RWPE2 (cell line): Measurements from ENCODE around the gene MAST2.

ENCODE experiments used
- ATAC-seq: fragments of 200-7000 bp; cut with Tn5 transposase; 3 replicates; pipeline ENCODE4 v1.9.1; 2021; ENCODE audit warnings: low read depth
- DNase-seq: peaks from one replicate; pipeline ENCODE4 v3.0.0-alpha.2; 2020; ENCODE audit warnings: low spot score
- H3K27ac ChIP-seq: fragments of 450-650 bp; 2 replicates; pipeline ENCODE4 v1.5.1; 2017; ENCODE audit warnings: mild to moderate bottlenecking; ENCODE audit not compliant: poor library complexity, severe bottlenecking
- H3K27me3 ChIP-seq: fragments of 250-450 bp; sonication (Bioruptor Pico); 2 replicates; pipeline ENCODE4 v1.5.1; 2021; ENCODE audit warnings: mild to moderate bottlenecking, moderate library complexity; ENCODE audit not compliant: insufficient read depth, poor library complexity, severe bottlenecking
- H3K36me3 ChIP-seq: fragments of 250-450 bp; sonication (Bioruptor Pico); 2 replicates; pipeline ENCODE4 v1.5.1; 2020; ENCODE audit warnings: low read depth, mild to moderate bottlenecking, moderate library complexity
- H3K4me1 ChIP-seq: fragments of 250-450 bp; sonication (Bioruptor Pico); 2 replicates; pipeline ENCODE4 v1.5.1; 2021; ENCODE audit warnings: mild to moderate bottlenecking, moderate library complexity; ENCODE audit not compliant: insufficient read depth, poor library complexity, severe bottlenecking
- H3K4me3 ChIP-seq: fragments of 250-450 bp; sonication (Bioruptor Pico); 2 replicates; pipeline ENCODE4 v1.5.1; 2021; ENCODE audit warnings: mild to moderate bottlenecking, moderate library complexity; ENCODE audit not compliant: severe bottlenecking
- H3K9me3 ChIP-seq: fragments of 250-450 bp; sonication (Bioruptor Pico); 2 replicates; pipeline ENCODE4 v1.5.1; 2021; ENCODE audit warnings: mild to moderate bottlenecking, moderate library complexity; ENCODE audit not compliant: severe bottlenecking
- TF ChIP-seq, protein P1 (sequence below): fragments of 450-650 bp; IDR thresholded peaks from one replicate; pipeline ENCODE4 v1.5.1; 2017; ENCODE audit warnings: mild to moderate bottlenecking, moderate library complexity; ENCODE audit not compliant: poor library complexity, severe bottlenecking

Gene MAST2

DNA sequence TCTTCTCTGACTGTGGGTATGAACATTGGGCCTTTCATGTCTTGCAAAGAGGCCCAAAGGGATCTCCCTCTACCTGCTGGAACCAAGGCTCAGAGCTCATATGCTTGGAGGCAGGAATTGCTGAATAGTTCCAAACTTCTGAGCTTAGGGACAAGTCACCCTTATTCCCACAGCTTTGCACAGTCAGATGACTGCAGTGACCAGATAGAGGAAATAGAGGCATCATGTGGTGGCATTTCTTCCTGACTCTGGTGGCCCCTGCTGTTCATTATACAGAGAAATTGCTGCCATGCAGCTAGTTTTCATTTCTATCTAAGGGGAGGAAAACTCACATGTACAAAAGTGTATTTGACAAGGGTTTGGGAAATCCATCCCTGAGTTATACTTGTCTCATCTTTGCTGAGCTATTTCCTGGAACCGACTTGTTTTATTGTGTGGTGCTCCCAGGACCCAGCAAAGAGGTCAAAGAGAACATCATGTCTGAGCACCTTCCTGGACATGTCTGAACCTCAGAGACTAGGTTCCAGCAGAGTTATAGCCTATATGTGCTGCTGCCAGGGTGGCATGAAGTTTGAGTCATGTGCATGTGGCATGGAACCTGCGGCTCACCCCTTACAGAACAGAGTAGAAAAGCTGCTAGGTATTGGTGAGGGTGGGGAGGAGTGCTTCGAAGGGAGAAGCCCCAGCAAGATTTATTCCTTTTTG lies 197.8 kb downstream of the MAST2 start:
- TF ChIP-seq, protein P1, sequence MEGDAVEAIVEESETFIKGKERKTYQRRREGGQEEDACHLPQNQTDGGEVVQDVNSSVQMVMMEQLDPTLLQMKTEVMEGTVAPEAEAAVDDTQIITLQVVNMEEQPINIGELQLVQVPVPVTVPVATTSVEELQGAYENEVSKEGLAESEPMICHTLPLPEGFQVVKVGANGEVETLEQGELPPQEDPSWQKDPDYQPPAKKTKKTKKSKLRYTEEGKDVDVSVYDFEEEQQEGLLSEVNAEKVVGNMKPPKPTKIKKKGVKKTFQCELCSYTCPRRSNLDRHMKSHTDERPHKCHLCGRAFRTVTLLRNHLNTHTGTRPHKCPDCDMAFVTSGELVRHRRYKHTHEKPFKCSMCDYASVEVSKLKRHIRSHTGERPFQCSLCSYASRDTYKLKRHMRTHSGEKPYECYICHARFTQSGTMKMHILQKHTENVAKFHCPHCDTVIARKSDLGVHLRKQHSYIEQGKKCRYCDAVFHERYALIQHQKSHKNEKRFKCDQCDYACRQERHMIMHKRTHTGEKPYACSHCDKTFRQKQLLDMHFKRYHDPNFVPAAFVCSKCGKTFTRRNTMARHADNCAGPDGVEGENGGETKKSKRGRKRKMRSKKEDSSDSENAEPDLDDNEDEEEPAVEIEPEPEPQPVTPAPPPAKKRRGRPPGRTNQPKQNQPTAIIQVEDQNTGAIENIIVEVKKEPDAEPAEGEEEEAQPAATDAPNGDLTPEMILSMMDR: no peak
- DNase-seq: no peak
- Histone ChIP-seq H3K9me3 (no peaks in the 10 kb centered on the region), H3K4me1 (no peaks in the 10 kb centered on the region), H3K27me3 (no peaks in the 10 kb centered on the region), H3K27ac (no peak overlapping the region), H3K36me3 (peaks cover under 1% of the 10 kb centered on the region; the same call in 1 of the 2 replicates), H3K4me3 (no peak overlapping the region)
- no peak for ATAC-seq

- H3K36me3 ChIP-seq: peaks cover 10% of the 10 kb centered on the region
- H3K9me3 ChIP-seq: no peaks in the 10 kb centered on the region
- no peaks in the 10 kb centered on the region for H3K4me1 ChIP-seq
- no peak overlapping the region for H3K4me3 ChIP-seq
- H3K27ac ChIP-seq: no peak overlapping the region
- DNase-seq: no peak
- ATAC-seq: no peak
- TF ChIP-seq, protein P1: no peak
- no peaks in the 10 kb centered on the region for H3K27me3 ChIP-seq
Measured at GRCh38 chr1:46002551-46003150, 199.2 kb downstream of the MAST2 start.

GRCh38 chr1:46003315-46003714 lies 199.9 kb downstream of the MAST2 start:
- no peak overlapping the region for H3K27ac ChIP-seq
- peaks cover 14% of the 10 kb centered on the region for H3K36me3 ChIP-seq
- no peak overlapping the region for H3K4me3 ChIP-seq
- H3K9me3 ChIP-seq: no peaks in the 10 kb centered on the region
- DNase-seq: no peak
- no peaks in the 10 kb centered on the region for H3K27me3 ChIP-seq
- no peaks in the 10 kb centered on the region for H3K4me1 ChIP-seq
- TF ChIP-seq, protein P1: no peak
- no peak for ATAC-seq

- Histone ChIP-seq H3K9me3 (no peaks in the 10 kb centered on the region), H3K27me3 (no peaks in the 10 kb centered on the region), H3K4me1 (no peaks in the 10 kb centered on the region), H3K4me3 (no peak overlapping the region), H3K36me3 (peaks cover 16% of the 10 kb centered on the region), H3K27ac (no peak overlapping the region)
- no peak for ATAC-seq
- DNase-seq: no peak
- TF ChIP-seq, protein P1: no peak
Measured at GRCh38 chr1:46004492-46004891, 201.1 kb downstream of the MAST2 start.

DNA sequence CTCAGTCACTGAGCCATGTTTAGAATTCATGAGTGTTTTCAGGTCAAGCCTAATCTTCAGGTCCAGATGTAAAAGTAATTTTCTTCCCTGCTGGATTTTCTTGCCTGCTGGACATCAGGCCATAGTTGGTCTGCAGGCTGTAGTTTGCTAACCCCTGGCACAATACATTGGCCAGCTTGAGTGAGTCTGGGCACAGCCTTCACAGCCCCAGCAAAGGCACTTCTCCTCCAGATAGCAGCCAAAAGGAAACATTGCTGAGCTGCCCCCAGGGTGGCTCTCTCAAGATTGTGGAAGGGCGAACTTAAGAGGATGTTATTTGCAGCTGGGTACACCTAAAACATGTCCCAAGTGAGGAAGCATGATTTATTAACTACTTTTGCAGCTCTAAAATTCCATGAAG lies 202.2 kb downstream of the MAST2 start:
- H3K27me3 ChIP-seq: no peaks in the 10 kb centered on the region
- ATAC-seq (no peak), DNase-seq (no peak)
- peaks cover 17% of the 10 kb centered on the region for H3K36me3 ChIP-seq
- TF ChIP-seq, protein P1: no peak
- no peak overlapping the region for H3K4me3 ChIP-seq
- no peaks in the 10 kb centered on the region for H3K4me1 ChIP-seq
- no peaks in the 10 kb centered on the region for H3K9me3 ChIP-seq
- no peak overlapping the region for H3K27ac ChIP-seq
